ENCODE measurements around the gene ZNF664. TPM values are rescaled to one million over a fixed set of nuclear protein-coding genes. Genes with fewer than 3 reads are reported as not detected.

ZNF664 gene
- polyA plus RNA-seq, 1 donor from 2014 or later = 146 TPM

- Histone ChIP-seq H4K20me1 (ENCODE audit: insufficient read depth) (no peaks in the 10 kb centered on the region), H3F3A (ENCODE audit: insufficient read depth, low read length, poor library complexity, severe bottlenecking) (peaks cover 3% of the 10 kb centered on the region), H3K9me3 (ENCODE audit: low read length) (peaks cover 4% of the 10 kb centered on the region), H3K9me2 (ENCODE audit: insufficient read depth, low read length) (no peaks in the 10 kb centered on the region), H3K36me3 (ENCODE audit: insufficient read depth, low read length) (no peaks in the 10 kb centered on the region), H3K9ac (ENCODE audit: low read length) (no peak overlapping the region), H3K4me2 (ENCODE audit: low read length) (no peak overlapping the region), H3K27me3 (ENCODE audit: insufficient read depth, low read depth, low read length) (no peaks in the 10 kb centered on the region), H3K27ac (ENCODE audit: low read length) (no peak overlapping the region), H3K79me2 (replicated peaks; ENCODE audit: insufficient read depth, low read length) (peaks cover 20% of the 10 kb centered on the region), H2AFZ (ENCODE audit: low read depth, low read length) (no peak overlapping the region), H3K4me3 (ENCODE audit: low read length) (no peak overlapping the region)
- TF ChIP-seq TAF1 (IDR thresholded peaks at IDR 0.05; ENCODE audit: low read depth) (no peak), EP300 (conservative IDR thresholded peaks at IDR 0.05; ENCODE audit: poor library complexity, severe bottlenecking) (no peak), MXI1 (conservative IDR thresholded peaks at IDR 0.05; ENCODE audit: poor library complexity, severe bottlenecking) (no peak), SMC3 (conservative IDR thresholded peaks at IDR 0.05; ENCODE audit: poor library complexity) (no peak), EZH2 (IDR thresholded peaks at IDR 0.05; ENCODE audit: borderline replicate concordance, insufficient read depth, low read length, poor library complexity, severe bottlenecking) (no peak), POLR2AphosphoS5 (IDR thresholded peaks at IDR 0.05) (no peak), RAD21 (conservative IDR thresholded peaks at IDR 0.05) (no peak), REST (IDR thresholded peaks at IDR 0.05; ENCODE audit: borderline replicate concordance) (no peak), CTCF (IDR thresholded peaks at IDR 0.05; ENCODE audit: poor library complexity, severe bottlenecking) (no peak)
Measured at GRCh38 chr12:123952037-123952436, 21.0 kb upstream of the ZNF664 start.

- Histone ChIP-seq H3K9me2 (ENCODE audit: insufficient read depth, low read length) (no peaks in the 10 kb centered on the region), H2AFZ (ENCODE audit: low read depth, low read length) (no peak overlapping the region), H4K20me1 (ENCODE audit: insufficient read depth) (no peaks in the 10 kb centered on the region), H3K27ac (ENCODE audit: low read length) (peak overlapping the region; percentile 85), H3K27me3 (ENCODE audit: insufficient read depth, low read depth, low read length) (no peaks in the 10 kb centered on the region), H3K79me2 (replicated peaks; ENCODE audit: insufficient read depth, low read length) (peaks cover 20% of the 10 kb centered on the region), H3K4me3 (ENCODE audit: low read length) (peak overlapping the region; percentile 49), H3K36me3 (ENCODE audit: insufficient read depth, low read length) (no peaks in the 10 kb centered on the region), H3F3A (ENCODE audit: insufficient read depth, low read length, poor library complexity, severe bottlenecking) (peaks cover 3% of the 10 kb centered on the region), H3K9me3 (ENCODE audit: low read length) (peaks cover 4% of the 10 kb centered on the region), H3K4me2 (ENCODE audit: low read length) (peak overlapping the region; percentile 42), H3K9ac (ENCODE audit: low read length) (peak overlapping the region; percentile 52)
- TF ChIP-seq EZH2 (IDR thresholded peaks at IDR 0.05; ENCODE audit: borderline replicate concordance, insufficient read depth, low read length, poor library complexity, severe bottlenecking) (no peak), TAF1 (IDR thresholded peaks at IDR 0.05; ENCODE audit: low read depth) (no peak), REST (IDR thresholded peaks at IDR 0.05; ENCODE audit: borderline replicate concordance) (no peak), POLR2AphosphoS5 (IDR thresholded peaks at IDR 0.05) (no peak), EP300 (conservative IDR thresholded peaks at IDR 0.05; ENCODE audit: poor library complexity, severe bottlenecking) (no peak), RAD21 (conservative IDR thresholded peaks at IDR 0.05) (no peak), SMC3 (conservative IDR thresholded peaks at IDR 0.05; ENCODE audit: poor library complexity) (no peak), MXI1 (conservative IDR thresholded peaks at IDR 0.05; ENCODE audit: poor library complexity, severe bottlenecking) (no peak), CTCF (IDR thresholded peaks at IDR 0.05; ENCODE audit: poor library complexity, severe bottlenecking) (no peak)
Measured at GRCh38 chr12:123954647-123955350, 18.2 kb upstream of the ZNF664 start.
